Stimulated activated naive B cell treated with anti-CD40 and anti-IgM and Interleukin-4, amounts not matched to agents 10 μg/mL and 1 μg/mL and 100 μg/mL, for 72 hours (primary cell): ENCODE data around the gene TMEM260.

ENCODE experiments used
- ATAC-seq, 2 donors: fragments of 150-1000 bp; cut with Tn5 transposase; replicated peaks; 2 replicates each; pipeline ENCODE4 v1.10.0; 2021; ENCODE audit warnings: moderate library complexity in 1 of 2
- DNase-seq: peaks from one replicate; pipeline ENCODE4 v3.0.0; 2021
- H3K27ac Mint-ChIP-seq: one replicate; pipeline ENCODE4 v1.8.0; 2022; ENCODE audit warnings: mild to moderate bottlenecking, mixed read lengths
- H3K27me3 Mint-ChIP-seq, 2 donors: one replicate each; pipeline ENCODE4 v1.8.0; 2022; ENCODE audit warnings: mixed read lengths in 2 of 2
- H3K36me3 Mint-ChIP-seq, 2 donors: one replicate each; pipeline ENCODE4 v1.8.0; 2022; ENCODE audit warnings: mixed read lengths in 2 of 2, mild to moderate bottlenecking in 1 of 2
- H3K4me1 Mint-ChIP-seq, 2 donors: one replicate each; pipeline ENCODE4 v1.8.0; 2022; ENCODE audit warnings: mixed read lengths in 2 of 2, mild to moderate bottlenecking in 1 of 2
- H3K4me3 Mint-ChIP-seq, 2 donors: one replicate each; pipeline ENCODE4 v1.8.0; 2022; ENCODE audit warnings: mild to moderate bottlenecking in 2 of 2, mixed read lengths in 2 of 2, moderate library complexity in 1 of 2
- H3K9me3 Mint-ChIP-seq, 2 donors: one replicate each; pipeline ENCODE4 v1.8.0; 2022; ENCODE audit warnings: mixed read lengths in 2 of 2, mild to moderate bottlenecking in 1 of 2

The TMEM260 gene

DNA sequence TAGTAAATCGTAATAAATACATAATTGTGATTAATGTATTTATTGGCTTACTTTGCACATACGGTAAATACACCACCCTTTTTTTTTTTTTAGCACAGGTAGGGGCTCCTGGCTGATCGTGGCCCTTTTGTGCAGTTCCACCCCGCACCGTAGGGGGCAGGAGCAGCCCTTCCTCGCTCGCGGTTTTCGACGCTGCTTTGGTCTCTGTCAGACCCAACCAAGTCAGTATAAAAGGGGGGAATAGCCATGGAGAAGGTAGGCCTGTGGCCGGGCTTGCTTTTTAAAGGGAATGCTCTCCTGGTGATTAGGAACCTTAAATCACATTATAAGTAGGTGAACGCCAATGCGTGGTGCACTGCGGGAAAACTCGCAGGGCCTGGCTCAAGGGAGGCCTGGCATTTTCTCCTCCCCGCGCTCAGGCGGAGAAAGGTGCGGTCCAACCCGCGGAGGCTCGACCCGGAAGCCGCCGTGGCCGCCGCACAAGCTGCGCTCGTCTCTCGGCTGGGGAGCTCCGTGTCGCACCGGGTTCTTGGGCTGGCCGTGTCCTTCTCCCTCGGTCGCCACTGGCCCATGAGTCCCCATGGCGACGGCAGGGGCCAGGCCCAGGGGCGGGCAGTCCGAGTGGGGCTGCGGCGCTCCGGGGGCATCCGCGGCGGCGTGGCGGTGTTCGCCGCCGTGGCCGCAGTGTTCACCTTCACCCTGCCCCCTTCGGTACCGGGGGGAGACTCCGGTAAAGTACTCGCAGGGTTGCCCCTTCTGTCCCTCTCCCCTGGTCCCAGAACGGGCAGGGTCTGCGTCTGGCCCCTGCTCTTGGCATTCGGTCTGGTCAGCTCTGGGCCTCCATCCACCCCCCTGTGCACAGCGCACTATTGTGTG lies at the start of gene TMEM260:
TSS of gene TMEM260 (plus strand) at position 454 of the 876 bp plus-strand sequence. CDS start at position 571, 117 bp downstream.
- H3K27ac Mint-ChIP-seq = peak within 1 kb of the TSS; percentile 99
- H3K9me3 Mint-ChIP-seq = no peaks in the 10 kb centered on the region
- DNase-seq = peak; percentile 88
- peaks cover 25 to 38% of the 10 kb centered on the region in 2 donors for H3K4me1 Mint-ChIP-seq
- no peaks in the 10 kb centered on the region for H3K36me3 Mint-ChIP-seq
- peak; percentile 85 to 88 for ATAC-seq
- no peaks in the 10 kb centered on the region for H3K27me3 Mint-ChIP-seq
- peak within 1 kb of the TSS; percentile 85 to 93 for H3K4me3 Mint-ChIP-seq

GRCh38 chr14:56532546-56532945 lies 47.1 kb upstream of the TMEM260 start:
- H3K36me3 Mint-ChIP-seq = no peaks in the 10 kb centered on the region
- no peaks in the 10 kb centered on the region for H3K4me1 Mint-ChIP-seq
- no peak overlapping the region for H3K27ac Mint-ChIP-seq
- H3K27me3 Mint-ChIP-seq = peaks cover 5 to 26% of the 10 kb centered on the region in 2 donors
- DNase-seq (no peak), ATAC-seq (no peak)
- H3K9me3 Mint-ChIP-seq = no peaks in the 10 kb centered on the region
- H3K4me3 Mint-ChIP-seq = no peak overlapping the region

GRCh38 chr14:56534656-56535055 lies 44.9 kb upstream of the TMEM260 start:
- no peaks in the 10 kb centered on the region for H3K4me1 Mint-ChIP-seq
- no peak for DNase-seq

GRCh38 chr14:56539862-56540261 lies 39.7 kb upstream of the TMEM260 start:
- Mint-ChIP-seq H3K4me1 (no peaks in the 10 kb centered on the region), H3K27me3 (peaks cover 4 to 14% of the 10 kb centered on the region in 2 donors), H3K27ac (no peak overlapping the region), H3K9me3 (no peaks in the 10 kb centered on the region), H3K4me3 (no peak overlapping the region), H3K36me3 (no peaks in the 10 kb centered on the region)
- DNase-seq (no peak), ATAC-seq (no peak)

More at GRCh38 chr14:56534656-56535055, 44.9 kb upstream of the TMEM260 start:
- Mint-ChIP-seq H3K36me3 (no peaks in the 10 kb centered on the region), H3K9me3 (no peaks in the 10 kb centered on the region), H3K27me3 (peaks cover 5 to 26% of the 10 kb centered on the region in 2 donors), H3K27ac (no peak overlapping the region), H3K4me3 (no peak overlapping the region)
- no peak for ATAC-seq

DNA sequence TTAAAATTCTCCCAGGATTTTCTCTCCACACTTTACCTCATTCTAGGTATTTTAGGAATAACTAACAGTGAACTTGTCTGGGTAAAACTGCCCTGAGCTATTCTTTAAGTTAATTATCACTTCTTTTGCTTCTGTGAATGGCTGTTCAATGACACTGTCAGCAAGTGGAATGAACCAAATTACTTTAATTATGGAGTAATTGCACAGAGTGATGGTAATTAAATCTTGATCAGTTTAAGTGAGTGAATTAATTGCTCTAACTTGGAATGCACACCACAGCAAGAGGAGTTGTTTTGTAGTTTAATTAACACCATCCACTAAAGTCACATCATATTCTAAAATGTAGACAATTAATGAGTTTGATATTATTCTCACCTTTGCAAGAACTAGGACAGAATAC lies 36.2 kb upstream of the TMEM260 start:
- Mint-ChIP-seq H3K4me3 (no peak overlapping the region), H3K27me3 (peaks cover 4 to 7% of the 10 kb centered on the region in 2 donors), H3K27ac (no peak overlapping the region), H3K36me3 (no peaks in the 10 kb centered on the region), H3K9me3 (no peaks in the 10 kb centered on the region), H3K4me1 (no peaks in the 10 kb centered on the region)
- DNase-seq (no peak), ATAC-seq (no peak)

- H3K9me3 Mint-ChIP-seq = no peaks in the 10 kb centered on the region
- H3K36me3 Mint-ChIP-seq = no peaks in the 10 kb centered on the region
- ATAC-seq = no peak
- H3K27me3 Mint-ChIP-seq = peaks cover 22 to 23% of the 10 kb centered on the region in 2 donors
- H3K4me3 Mint-ChIP-seq = no peak overlapping the region
- no peak for DNase-seq
- no peak overlapping the region for H3K27ac Mint-ChIP-seq
- no peaks in the 10 kb centered on the region for H3K4me1 Mint-ChIP-seq
These were observed 29.9 kb upstream of the TMEM260 start for GRCh38 chr14:56549721-56550120.

GRCh38 chr14:56552615-56553014 lies 27.0 kb upstream of the TMEM260 start:
- Mint-ChIP-seq H3K27me3 (peaks cover 27 to 37% of the 10 kb centered on the region in 2 donors), H3K36me3 (no peaks in the 10 kb centered on the region), H3K4me3 (no peak overlapping the region), H3K27ac (no peak overlapping the region), H3K4me1 (no peaks in the 10 kb centered on the region), H3K9me3 (no peaks in the 10 kb centered on the region)
- ATAC-seq (no peak), DNase-seq (no peak)

GRCh38 chr14:56554301-56554700 lies 25.3 kb upstream of the TMEM260 start:
- no peak overlapping the region for H3K27ac Mint-ChIP-seq
- no peaks in the 10 kb centered on the region for H3K4me1 Mint-ChIP-seq
- H3K4me3 Mint-ChIP-seq = no peak overlapping the region
- ATAC-seq (no peak), DNase-seq (no peak)
- H3K36me3 Mint-ChIP-seq = no peaks in the 10 kb centered on the region
- H3K9me3 Mint-ChIP-seq = no peaks in the 10 kb centered on the region
- peaks cover 32 to 41% of the 10 kb centered on the region in 2 donors for H3K27me3 Mint-ChIP-seq

DNA sequence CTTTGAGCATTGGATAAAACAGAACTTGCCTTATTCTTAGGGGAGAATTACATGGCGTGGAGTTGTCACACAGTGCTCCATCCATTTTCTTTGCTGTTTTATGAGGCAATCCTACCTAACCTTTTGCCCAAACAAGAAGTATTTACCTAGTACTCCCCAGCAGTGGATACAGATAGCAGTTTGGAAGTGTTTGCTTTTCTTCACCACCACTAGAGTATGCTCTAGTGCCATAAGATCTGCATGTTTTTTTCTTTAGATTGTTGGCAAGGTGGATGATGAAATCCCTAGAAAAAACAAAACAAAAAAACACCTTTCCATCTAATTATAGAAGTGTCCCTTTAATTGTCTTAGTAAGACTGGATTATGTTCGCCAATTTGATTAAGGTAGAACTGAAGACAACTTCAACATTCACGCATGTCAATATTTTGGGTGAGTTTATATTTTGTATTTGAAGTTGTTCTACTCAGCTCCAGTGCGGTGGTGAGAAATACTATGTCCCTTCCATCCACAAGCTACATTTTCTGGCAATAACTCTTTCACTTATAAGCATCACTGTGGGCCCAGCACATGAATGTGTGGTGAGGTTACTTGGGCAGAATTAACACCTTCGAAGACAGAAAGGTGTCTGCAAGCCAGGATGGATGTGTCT lies 23.6 kb upstream of the TMEM260 start:
- Mint-ChIP-seq H3K4me3 (no peak overlapping the region), H3K27ac (no peak overlapping the region), H3K9me3 (no peaks in the 10 kb centered on the region), H3K4me1 (no peaks in the 10 kb centered on the region), H3K27me3 (peaks cover 27 to 36% of the 10 kb centered on the region in 2 donors), H3K36me3 (no peaks in the 10 kb centered on the region)
- DNase-seq = no peak
- no peak for ATAC-seq

DNA sequence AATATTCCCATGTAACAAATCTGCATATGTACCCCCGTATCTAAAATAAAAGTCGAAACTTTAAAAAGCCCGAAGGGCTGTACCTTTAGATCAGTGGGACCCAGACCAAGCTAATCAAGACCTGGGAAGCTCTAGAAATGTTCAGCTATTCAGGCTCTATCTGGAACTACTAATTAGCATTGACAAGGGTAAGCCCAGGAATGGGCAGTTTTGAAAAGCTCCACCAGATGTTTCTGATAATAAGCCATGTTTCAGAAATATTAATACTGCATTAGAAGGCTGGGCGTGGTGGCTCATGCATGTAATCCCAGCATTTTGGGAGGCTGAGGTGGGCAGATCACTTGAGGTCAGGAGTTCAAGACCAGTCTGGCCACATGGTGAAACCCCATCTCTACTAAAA lies 20.4 kb upstream of the TMEM260 start:
- H3K9me3 Mint-ChIP-seq = peaks cover 6% of the 10 kb centered on the region in 2 donors
- H3K36me3 Mint-ChIP-seq = peaks cover 0 to 6% of the 10 kb centered on the region in 2 donors
- ATAC-seq (no peak), DNase-seq (no peak)
- no peaks in the 10 kb centered on the region for H3K4me1 Mint-ChIP-seq
- H3K4me3 Mint-ChIP-seq = no peak overlapping the region
- peaks cover 29 to 33% of the 10 kb centered on the region in 2 donors for H3K27me3 Mint-ChIP-seq
- H3K27ac Mint-ChIP-seq = no peak overlapping the region

- ATAC-seq = no peak
- H3K36me3 Mint-ChIP-seq = peaks cover 0 to 6% of the 10 kb centered on the region in 2 donors
- no peak for DNase-seq
- no peaks in the 10 kb centered on the region for H3K4me1 Mint-ChIP-seq
- H3K27me3 Mint-ChIP-seq = peaks cover 33 to 38% of the 10 kb centered on the region in 2 donors
- H3K27ac Mint-ChIP-seq = no peak overlapping the region
- peaks cover 6 to 12% of the 10 kb centered on the region in 2 donors for H3K9me3 Mint-ChIP-seq
- no peak overlapping the region for H3K4me3 Mint-ChIP-seq
These were observed 18.0 kb upstream of the TMEM260 start for GRCh38 chr14:56561606-56562005.

GRCh38 chr14:56562883-56563282 lies 16.7 kb upstream of the TMEM260 start:
- H3K4me1 Mint-ChIP-seq = no peaks in the 10 kb centered on the region
- no peak overlapping the region for H3K4me3 Mint-ChIP-seq
- H3K27ac Mint-ChIP-seq = no peak overlapping the region
- peaks cover 0 to 6% of the 10 kb centered on the region in 2 donors for H3K36me3 Mint-ChIP-seq
- peaks cover 28 to 29% of the 10 kb centered on the region in 2 donors for H3K27me3 Mint-ChIP-seq
- H3K9me3 Mint-ChIP-seq = peaks cover 6 to 12% of the 10 kb centered on the region in 2 donors
- ATAC-seq (no peak), DNase-seq (no peak)

- Mint-ChIP-seq H3K4me3 (no peak overlapping the region), H3K27ac (no peak overlapping the region), H3K4me1 (no peaks in the 10 kb centered on the region), H3K36me3 (no peaks in the 10 kb centered on the region), H3K9me3 (peaks cover 0 to 5% of the 10 kb centered on the region in 2 donors), H3K27me3 (peaks cover 21 to 31% of the 10 kb centered on the region in 2 donors)
- ATAC-seq (no peak), DNase-seq (no peak)
These were observed 10.4 kb upstream of the TMEM260 start for GRCh38 chr14:56569174-56569573.

- peaks cover 19 to 27% of the 10 kb centered on the region in 2 donors for H3K27me3 Mint-ChIP-seq
- no peak overlapping the region for H3K27ac Mint-ChIP-seq
- peaks cover 0 to under 1% of the 10 kb centered on the region in 2 donors for H3K9me3 Mint-ChIP-seq
- no peak for ATAC-seq
- DNase-seq = no peak
- H3K36me3 Mint-ChIP-seq = no peaks in the 10 kb centered on the region
- H3K4me3 Mint-ChIP-seq = no peak overlapping the region
- no peaks in the 10 kb centered on the region for H3K4me1 Mint-ChIP-seq
These were observed 9.3 kb upstream of the TMEM260 start for GRCh38 chr14:56570295-56570694.
